Measurements from ENCODE around the gene ACACB. TPM values are rescaled to one million over a fixed set of nuclear protein-coding genes. Genes with fewer than 3 reads are reported as not detected.

The ACACB gene
- total RNA-seq (10 to 100 TPM in 4 of 5 experiments, 1 to 10 TPM in 1; 8.8 to 58.3 (median 40.8) TPM), polyA plus RNA-seq (1 to 10 TPM; 3.8 to 4.5 TPM), total RNA-seq (94.6 reads per million, percentile 84 among the genes with 10 or more reads in this experiment)

- H3K36me3 ChIP-seq (ENCODE audit: control insufficient read depth in 2 of 3, insufficient read depth in 3 of 3, low read length in 3 of 3): no peaks in the 10 kb centered on the region
- Mint-ChIP-seq H3K4me3 (peak within 1 kb of the TSS in 5 of 10 donors; percentile 12 to 70 (median 48)), H3K27ac (peak within 1 kb of the TSS in 2 of 9 donors; percentile 36 to 44), H3K27me3 (no peaks in the 10 kb centered on the region), H3K9me3 (no peaks in the 10 kb centered on the region), H3K4me1 (peaks cover 3 to 44% (median 41%) of the 10 kb centered on the region in 7 donors), H3K36me3 (peaks cover 0 to 15% (median 0%) of the 10 kb centered on the region in 5 donors)
- H3K4me1 ChIP-seq (ENCODE audit: control insufficient read depth in 2 of 2, insufficient read depth in 2 of 2, low read length in 2 of 2): peaks cover 0 to 7% of the 10 kb centered on the region in 2 donors
- POLR2A ChIA-PET: no interaction called here
- no peaks in the 10 kb centered on the region for H3K9me3 ChIP-seq (ENCODE audit: control insufficient read depth in 2 of 3, low read length in 3 of 3)
- no peak within 1 kb of the TSS for H3K27ac ChIP-seq (ENCODE audit: low read depth, low read length)
- H3K4me3 ChIP-seq (ENCODE audit: low read length): no peak within 1 kb of the TSS
- H3K27me3 ChIP-seq (ENCODE audit: control insufficient read depth in 2 of 2, insufficient read depth in 2 of 2, low read length in 2 of 2): no peaks in the 10 kb centered on the region
- intact Hi-C loops (cut with micrococcal nuclease): no loop called here
- ATAC-seq (no peak), DNase-seq (no peak)
- CTCF ChIA-PET: interaction anchor here (0.6 kb wide), 1 partner anchor 36 kb away, joined by 3 read pairs; no protein-coding TSS in a partner anchor
These were observed at the start of gene ACACB for GRCh38 chr12:109115758-109116610. TSS of gene ACACB (plus strand) at chr12:109116587. CDS start at chr12:109139406, 22,819 bp downstream.

- ChIA-PET CTCF (interaction anchor here (0.6 kb wide), 1 partner anchor 1581 kb away, joined by 4 read pairs; no protein-coding TSS in a partner anchor), POLR2A (interaction anchor here (0.6 kb wide), 1 partner anchor 18 kb away, joined by 3 read pairs; no protein-coding TSS in a partner anchor)
- no peaks in the 10 kb centered on the region for H3K27me3 ChIP-seq (ENCODE audit: control insufficient read depth in 2 of 2, insufficient read depth in 2 of 2, low read length in 2 of 2)
- H3K36me3 ChIP-seq (ENCODE audit: control insufficient read depth in 2 of 3, insufficient read depth in 3 of 3, low read length in 3 of 3): peaks cover 0 to 70% (median 6%) of the 10 kb centered on the region in 3 experiments
- H3K4me1 Mint-ChIP-seq: peaks cover 0 to 8% (median 0%) of the 10 kb centered on the region in 7 donors
- DNase-seq (no peak), ATAC-seq (no peak)
- H3K27ac Mint-ChIP-seq: peak overlapping the region in 1 of 9 donors; percentile 23
- no peaks in the 10 kb centered on the region for H3K9me3 ChIP-seq (ENCODE audit: control insufficient read depth in 2 of 3, low read length in 3 of 3)
- no peak overlapping the region for H3K27ac ChIP-seq (ENCODE audit: low read depth, low read length)
- H3K4me3 ChIP-seq (ENCODE audit: low read length): no peak overlapping the region
- H3K4me1 ChIP-seq (ENCODE audit: control insufficient read depth in 2 of 2, insufficient read depth in 2 of 2, low read length in 2 of 2): no peaks in the 10 kb centered on the region
- intact Hi-C loops (cut with micrococcal nuclease): no loop called here
- no peaks in the 10 kb centered on the region for H3K9me3 Mint-ChIP-seq
- no peaks in the 10 kb centered on the region for H3K27me3 Mint-ChIP-seq
- H3K36me3 Mint-ChIP-seq: peaks cover 11 to 63% (median 25%) of the 10 kb centered on the region in 5 donors
- H3K4me3 Mint-ChIP-seq: no peak overlapping the region
These were observed 46.8 kb upstream of the ACACB start for GRCh38 chr12:109069307-109070271.

GRCh38 chr12:109074866-109075265 lies 41.5 kb upstream of the ACACB start:
- peaks cover 21 to 78% (median 64%) of the 10 kb centered on the region in 5 donors for H3K36me3 Mint-ChIP-seq
- intact Hi-C loops (cut with micrococcal nuclease): no loop called here
- CTCF ChIA-PET: no interaction called here

GRCh38 chr12:109082751-109083150 lies 33.6 kb upstream of the ACACB start:
- H3K4me1 ChIP-seq (ENCODE audit: control insufficient read depth in 2 of 2, insufficient read depth in 2 of 2, low read length in 2 of 2): no peaks in the 10 kb centered on the region
- ChIA-PET CTCF (no interaction called here), POLR2A (no interaction called here)
- Mint-ChIP-seq H3K4me3 (no peak overlapping the region), H3K27me3 (no peaks in the 10 kb centered on the region), H3K27ac (no peak overlapping the region), H3K4me1 (no peaks in the 10 kb centered on the region), H3K36me3 (peaks cover 17 to 60% (median 42%) of the 10 kb centered on the region in 5 donors), H3K9me3 (peaks cover 0 to 23% (median 7%) of the 10 kb centered on the region in 11 donors)
- no peak overlapping the region for H3K4me3 ChIP-seq (ENCODE audit: low read length)
- DNase-seq (no peak), ATAC-seq (no peak)
- peaks cover 0 to 70% (median 0%) of the 10 kb centered on the region in 3 experiments for H3K36me3 ChIP-seq (ENCODE audit: control insufficient read depth in 2 of 3, insufficient read depth in 3 of 3, low read length in 3 of 3)
- H3K27ac ChIP-seq (ENCODE audit: low read depth, low read length): no peak overlapping the region
- H3K27me3 ChIP-seq (ENCODE audit: control insufficient read depth in 2 of 2, insufficient read depth in 2 of 2, low read length in 2 of 2): no peaks in the 10 kb centered on the region
- intact Hi-C loops (cut with micrococcal nuclease): no loop called here
- no peaks in the 10 kb centered on the region for H3K9me3 ChIP-seq (ENCODE audit: control insufficient read depth in 2 of 3, low read length in 3 of 3)

More at GRCh38 chr12:109074866-109075265, 41.5 kb upstream of the ACACB start:
- no peaks in the 10 kb centered on the region for H3K9me3 ChIP-seq (ENCODE audit: control insufficient read depth in 2 of 3, low read length in 3 of 3)
- H3K4me1 Mint-ChIP-seq: peaks cover 0 to 6% (median 0%) of the 10 kb centered on the region in 7 donors
- H3K4me3 Mint-ChIP-seq: no peak overlapping the region
- peaks cover 0 to 52% (median 10%) of the 10 kb centered on the region in 3 experiments for H3K36me3 ChIP-seq (ENCODE audit: control insufficient read depth in 2 of 3, insufficient read depth in 3 of 3, low read length in 3 of 3)
- DNase-seq (no peak), ATAC-seq (no peak)
- H3K27me3 ChIP-seq (ENCODE audit: control insufficient read depth in 2 of 2, insufficient read depth in 2 of 2, low read length in 2 of 2): no peaks in the 10 kb centered on the region
- no peaks in the 10 kb centered on the region for H3K4me1 ChIP-seq (ENCODE audit: control insufficient read depth in 2 of 2, insufficient read depth in 2 of 2, low read length in 2 of 2)
- no peaks in the 10 kb centered on the region for H3K27me3 Mint-ChIP-seq
- peaks cover 0 to 18% (median 7%) of the 10 kb centered on the region in 11 donors for H3K9me3 Mint-ChIP-seq
- no peak overlapping the region for H3K27ac Mint-ChIP-seq
- no peak overlapping the region for H3K4me3 ChIP-seq (ENCODE audit: low read length)
- POLR2A ChIA-PET: no interaction called here
- H3K27ac ChIP-seq (ENCODE audit: low read depth, low read length): no peak overlapping the region

GRCh38 chr12:109084425-109084824 lies 32.0 kb upstream of the ACACB start:
- ATAC-seq: no peak
- CTCF ChIA-PET: interaction anchor here (1.0 kb wide), 1 partner anchor 10 kb away, joined by 3 read pairs; no protein-coding TSS in a partner anchor

GRCh38 chr12:109085590-109085989 lies 30.8 kb upstream of the ACACB start:
- no peak for ATAC-seq
- H3K36me3 Mint-ChIP-seq: peaks cover 5 to 43% (median 19%) of the 10 kb centered on the region in 5 donors

More at GRCh38 chr12:109084425-109084824, 32.0 kb upstream of the ACACB start:
- Histone ChIP-seq H3K36me3 (ENCODE audit: control insufficient read depth in 2 of 3, insufficient read depth in 3 of 3, low read length in 3 of 3) (peaks cover 0 to 87% (median 0%) of the 10 kb centered on the region in 3 experiments), H3K27ac (ENCODE audit: low read depth, low read length) (no peak overlapping the region), H3K4me1 (ENCODE audit: control insufficient read depth in 2 of 2, insufficient read depth in 2 of 2, low read length in 2 of 2) (no peaks in the 10 kb centered on the region), H3K27me3 (ENCODE audit: control insufficient read depth in 2 of 2, insufficient read depth in 2 of 2, low read length in 2 of 2) (no peaks in the 10 kb centered on the region), H3K9me3 (ENCODE audit: control insufficient read depth in 2 of 3, low read length in 3 of 3) (no peaks in the 10 kb centered on the region), H3K4me3 (ENCODE audit: low read length) (no peak overlapping the region)
- POLR2A ChIA-PET: interaction anchor here (0.6 to 1.1 kb wide), 2 partner anchors 30 to 213 kb away, joined by 4 to 5 read pairs; no protein-coding TSS in a partner anchor
- H3K4me1 Mint-ChIP-seq: no peaks in the 10 kb centered on the region
- H3K36me3 Mint-ChIP-seq: peaks cover 12 to 54% (median 29%) of the 10 kb centered on the region in 5 donors
- intact Hi-C loops (cut with micrococcal nuclease): no loop called here
- peaks cover 0 to 9% (median 3%) of the 10 kb centered on the region in 11 donors for H3K9me3 Mint-ChIP-seq
- DNase-seq: no peak
- H3K27me3 Mint-ChIP-seq: no peaks in the 10 kb centered on the region
- H3K4me3 Mint-ChIP-seq: no peak overlapping the region
- H3K27ac Mint-ChIP-seq: no peak overlapping the region

More at GRCh38 chr12:109085590-109085989, 30.8 kb upstream of the ACACB start:
- POLR2A ChIA-PET: no interaction called here
- H3K27me3 ChIP-seq (ENCODE audit: control insufficient read depth in 2 of 2, insufficient read depth in 2 of 2, low read length in 2 of 2): no peaks in the 10 kb centered on the region
- intact Hi-C loops (cut with micrococcal nuclease): no loop called here
- no peaks in the 10 kb centered on the region for H3K27me3 Mint-ChIP-seq
- H3K4me1 Mint-ChIP-seq: peaks cover 0 to 4% (median 2%) of the 10 kb centered on the region in 7 donors
- H3K9me3 ChIP-seq (ENCODE audit: control insufficient read depth in 2 of 3, low read length in 3 of 3): no peaks in the 10 kb centered on the region
- H3K27ac Mint-ChIP-seq: peak overlapping the region in 1 of 9 donors; percentile 38
- DNase-seq: no peak
- H3K4me1 ChIP-seq (ENCODE audit: control insufficient read depth in 2 of 2, insufficient read depth in 2 of 2, low read length in 2 of 2): no peaks in the 10 kb centered on the region
- peak overlapping the region; percentile 42 for H3K27ac ChIP-seq (ENCODE audit: low read depth, low read length)
- no peak overlapping the region for H3K4me3 ChIP-seq (ENCODE audit: low read length)
- peaks cover 0 to 90% (median 0%) of the 10 kb centered on the region in 3 experiments for H3K36me3 ChIP-seq (ENCODE audit: control insufficient read depth in 2 of 3, insufficient read depth in 3 of 3, low read length in 3 of 3)
- H3K4me3 Mint-ChIP-seq: no peak overlapping the region
- CTCF ChIA-PET: interaction anchor here (1.0 kb wide), 1 partner anchor 9 kb away, joined by 3 read pairs; no protein-coding TSS in a partner anchor
- peaks cover 0 to 1% (median 0%) of the 10 kb centered on the region in 11 donors for H3K9me3 Mint-ChIP-seq
